Esophagus muscularis mucosa (tissue), 4 donors: Measurements from ENCODE around the gene SLC25A24. TPM values are rescaled to one million over a fixed set of nuclear protein-coding genes. Genes with fewer than 3 reads are reported as not detected.

Experiments
- DNase-seq: peaks from one replicate; pipeline ENCODE4 v3.0.0-alpha.2; 2017; ENCODE audit errors: extremely low spot score
- H3K27ac ChIP-seq, 4 donors: fragments of 200-600 bp; sonication (generic); replicated peaks in 1 of 4; 1 replicate in 3 of 4; 2 replicates in 1 of 4; pipeline ENCODE4 v1.5.1; 2016 to 2019; ENCODE audit warnings: mild to moderate bottlenecking in 1 of 4
- H3K27me3 ChIP-seq, 4 donors: fragments of 200-600 bp; sonication (generic); one replicate each; pipeline versions ENCODE4 v1.5.1 to v1.6.0; 2016 to 2019
- H3K36me3 ChIP-seq, 4 donors: fragments of 200-600 bp; sonication (generic); one replicate each; pipeline ENCODE4 v1.5.1; 2016 to 2019
- H3K4me1 ChIP-seq, 4 donors: fragments of 200-600 bp; sonication (generic); one replicate each; pipeline ENCODE4 v1.5.1; 2016 to 2019
- H3K4me3 ChIP-seq, 4 donors: fragments of 200-600 bp; sonication (generic); 1 replicate in 2 of 4; 2 replicates in 2 of 4; pipeline ENCODE4 v1.5.1; 2016 to 2019; ENCODE audit warnings: mild to moderate bottlenecking in 4 of 4, moderate library complexity in 1 of 4
- H3K9me3 ChIP-seq, 4 donors: fragments of 200-600 bp; sonication (generic); 1 replicate in 3 of 4; 2 replicates in 1 of 4; pipeline ENCODE4 v1.5.1; 2016 to 2019
- EP300 ChIP-seq: sonication (generic); formaldehyde crosslinking; IDR thresholded peaks from one replicate; pipeline ENCODE4 v1.6.1; 2017; ENCODE audit warnings: antibody characterized with exemption
- POLR2A ChIP-seq: fragments of 450-650 bp; IDR thresholded peaks from one replicate; pipeline ENCODE4 v1.6.1; 2017; ENCODE audit warnings: antibody characterized with exemption, moderate library complexity, mild to moderate bottlenecking, low read depth
- POLR2AphosphoS5 ChIP-seq, 2 donors: sonication (generic); formaldehyde crosslinking; IDR thresholded peaks; one replicate each; pipeline ENCODE4 v1.6.1; 2017; ENCODE audit warnings: antibody characterized with exemption in 2 of 2
- WGBS: methylation state at CpG from one replicate; pipeline ENCODE4 v1.1.5; 2018; 5-methylcytosine and 5-hydroxymethylcytosine counted together
- intact Hi-C: fragments of 100-400 bp; cut with DNase I; formaldehyde crosslinking; loops from one replicate; pipeline ENCODE4 v1.15.1; 2023
- total RNA-seq, 4 donors: library from RNA; depleted of rRNA; stranded (reverse); fragments of >200 nt; gene quantifications; one replicate each; pipeline versions ENCODE4 v1.1.0 to v1.2.1, GENCODE V29; 2016
- TF ChIP-seq, protein P1 (sequence below), 3 experiments: fragments of 200-600 bp in 2 of 3; fragments of 450-650 bp in 1 of 3; sonication (generic) in 2 of 3; IDR thresholded peaks; one replicate each; pipeline ENCODE4 v1.5.1; 2017 to 2019; ENCODE audit warnings: antibody characterized with exemption in 3 of 3, mild to moderate bottlenecking in 2 of 3, moderate library complexity in 1 of 3

The SLC25A24 gene
- total RNA-seq, 4 donors from 2014 or later = 22.6 to 31.7 (median 24.0) TPM

DNA sequence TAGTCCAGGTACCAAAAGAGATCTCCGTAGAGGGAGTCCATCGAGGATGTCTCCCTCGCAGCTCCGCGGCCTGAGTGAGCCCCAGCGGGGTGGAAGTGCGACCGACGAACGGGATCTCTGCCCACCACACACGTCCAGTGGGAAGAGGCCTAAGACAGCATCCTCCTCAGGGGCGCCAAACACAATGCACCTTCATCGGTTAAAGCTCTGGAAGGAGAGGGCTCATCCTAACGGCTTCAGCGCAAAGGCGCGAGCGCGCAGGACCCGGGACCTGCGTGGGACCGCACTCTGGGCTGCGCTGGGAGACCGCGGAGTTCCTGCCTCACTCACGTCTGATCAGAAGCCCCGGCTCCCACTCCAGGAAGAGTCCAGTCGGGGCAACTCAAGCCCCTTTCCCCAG lies 7.6 kb downstream of the SLC25A24 start:
- Histone ChIP-seq H3K27ac (no peak overlapping the region), H3K9me3 (no peaks in the 10 kb centered on the region), H3K27me3 (no peaks in the 10 kb centered on the region), H3K4me1 (peaks cover 4 to 15% (median 5%) of the 10 kb centered on the region in 4 donors), H3K36me3 (peaks cover 5 to 28% (median 16%) of the 10 kb centered on the region in 4 donors), H3K4me3 (no peak overlapping the region)
- intact Hi-C loops = no loop called here
- WGBS = no CpG with 5 or more reads among the region's 28 CpGs
- TF ChIP-seq, protein P1, sequence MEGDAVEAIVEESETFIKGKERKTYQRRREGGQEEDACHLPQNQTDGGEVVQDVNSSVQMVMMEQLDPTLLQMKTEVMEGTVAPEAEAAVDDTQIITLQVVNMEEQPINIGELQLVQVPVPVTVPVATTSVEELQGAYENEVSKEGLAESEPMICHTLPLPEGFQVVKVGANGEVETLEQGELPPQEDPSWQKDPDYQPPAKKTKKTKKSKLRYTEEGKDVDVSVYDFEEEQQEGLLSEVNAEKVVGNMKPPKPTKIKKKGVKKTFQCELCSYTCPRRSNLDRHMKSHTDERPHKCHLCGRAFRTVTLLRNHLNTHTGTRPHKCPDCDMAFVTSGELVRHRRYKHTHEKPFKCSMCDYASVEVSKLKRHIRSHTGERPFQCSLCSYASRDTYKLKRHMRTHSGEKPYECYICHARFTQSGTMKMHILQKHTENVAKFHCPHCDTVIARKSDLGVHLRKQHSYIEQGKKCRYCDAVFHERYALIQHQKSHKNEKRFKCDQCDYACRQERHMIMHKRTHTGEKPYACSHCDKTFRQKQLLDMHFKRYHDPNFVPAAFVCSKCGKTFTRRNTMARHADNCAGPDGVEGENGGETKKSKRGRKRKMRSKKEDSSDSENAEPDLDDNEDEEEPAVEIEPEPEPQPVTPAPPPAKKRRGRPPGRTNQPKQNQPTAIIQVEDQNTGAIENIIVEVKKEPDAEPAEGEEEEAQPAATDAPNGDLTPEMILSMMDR (IDR thresholded peaks at IDR 0.05) = no peak
- TF ChIP-seq EP300 (no peak), POLR2AphosphoS5 (IDR thresholded peaks at IDR 0.05) (no peak), POLR2A (no peak)
- no peak for DNase-seq

DNA sequence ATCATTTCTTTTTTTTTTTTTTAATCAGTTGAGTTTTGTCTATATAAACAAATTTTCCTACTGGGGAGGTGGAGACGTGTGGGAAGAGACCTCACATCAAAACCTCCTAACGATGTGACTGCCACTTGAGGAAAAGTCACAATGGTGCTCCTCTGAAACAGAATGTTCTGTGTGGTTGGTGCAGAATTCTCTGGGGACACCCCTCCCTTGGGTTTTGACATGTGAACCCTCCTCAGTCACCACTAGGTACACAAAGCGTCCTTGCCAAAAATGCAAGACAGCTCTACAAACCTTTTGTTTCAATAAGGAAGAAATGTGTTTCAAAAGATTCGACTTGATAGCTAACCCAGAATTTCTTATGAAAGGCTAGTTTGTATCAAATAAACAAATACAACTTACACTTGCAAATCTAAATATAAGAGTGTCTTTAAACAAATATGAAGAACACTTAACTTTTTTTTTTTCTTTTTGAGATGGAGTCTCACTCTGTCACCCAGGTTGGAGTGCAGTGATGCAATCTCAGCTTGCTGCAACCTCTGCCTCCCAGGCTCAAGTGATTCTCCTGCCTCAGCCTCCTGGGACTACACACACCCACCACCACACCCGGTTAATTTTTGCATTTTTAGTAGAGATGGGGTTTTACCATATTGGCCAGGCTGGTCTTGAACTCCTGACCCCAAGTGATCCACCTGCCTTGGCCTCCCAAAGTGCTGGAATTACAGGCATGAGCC lies 9.3 kb downstream of the SLC25A24 start:
- no peak for DNase-seq
- Histone ChIP-seq H3K36me3 (peaks cover 5 to 28% (median 12%) of the 10 kb centered on the region in 4 donors), H3K4me1 (peaks cover 0 to 15% (median 4%) of the 10 kb centered on the region in 4 donors), H3K27me3 (no peaks in the 10 kb centered on the region), H3K27ac (no peak overlapping the region), H3K4me3 (no peak overlapping the region), H3K9me3 (no peaks in the 10 kb centered on the region)
- no peak for TF ChIP-seq EP300
- TF ChIP-seq, protein P1 (IDR thresholded peaks at IDR 0.05) = no peak
- TF ChIP-seq POLR2AphosphoS5 (IDR thresholded peaks at IDR 0.05) = no peak
- no peak for TF ChIP-seq POLR2A
- intact Hi-C loops = no loop called here
- WGBS = 79% methylated on average over 5 of the region's 5 CpGs

DNA sequence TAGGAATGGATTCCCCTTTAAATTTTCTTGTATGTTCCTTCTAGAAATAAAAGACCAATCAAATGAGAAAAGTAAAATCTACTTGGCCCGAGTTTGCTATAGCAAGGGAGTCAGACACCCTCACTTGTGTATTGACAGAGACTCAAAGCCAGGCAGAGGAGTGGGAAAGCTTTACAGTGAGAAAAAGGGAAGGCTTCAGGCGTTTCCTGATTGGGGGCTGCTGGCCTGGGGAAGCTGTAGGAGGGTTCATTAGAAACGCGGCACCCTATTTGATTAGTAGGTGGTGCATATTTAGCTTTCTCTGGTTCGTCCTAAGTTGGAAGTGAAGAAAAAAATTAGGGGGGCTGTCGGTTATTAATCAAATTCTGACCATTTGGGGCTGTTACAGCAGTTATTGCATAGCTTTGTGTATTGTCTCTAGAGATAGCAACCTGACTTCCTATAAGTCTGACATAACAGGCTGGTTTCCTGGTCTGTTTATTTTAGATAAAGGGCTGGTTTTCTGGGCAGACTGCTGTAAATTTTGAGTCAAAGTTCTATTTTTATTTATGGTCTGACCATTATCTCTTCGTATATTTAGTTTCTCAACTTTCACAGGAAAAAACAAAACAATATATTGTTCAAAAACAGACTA lies 10.0 kb downstream of the SLC25A24 start:
- peaks cover 4 to 32% (median 12%) of the 10 kb centered on the region in 4 donors for H3K36me3 ChIP-seq
- intact Hi-C loops = no loop called here
- WGBS = 84% methylated on average over 7 of the region's 7 CpGs
- H3K4me3 ChIP-seq = no peak overlapping the region
- no peak for DNase-seq
- no peak for TF ChIP-seq POLR2A
- no peak for TF ChIP-seq POLR2AphosphoS5 (IDR thresholded peaks at IDR 0.05)
- TF ChIP-seq, protein P1 (IDR thresholded peaks at IDR 0.05) = no peak
- no peak for TF ChIP-seq EP300
- H3K27ac ChIP-seq = no peak overlapping the region
- H3K9me3 ChIP-seq = no peaks in the 10 kb centered on the region
- H3K4me1 ChIP-seq = peaks cover 0 to 15% (median 4%) of the 10 kb centered on the region in 4 donors
- no peaks in the 10 kb centered on the region for H3K27me3 ChIP-seq

DNA sequence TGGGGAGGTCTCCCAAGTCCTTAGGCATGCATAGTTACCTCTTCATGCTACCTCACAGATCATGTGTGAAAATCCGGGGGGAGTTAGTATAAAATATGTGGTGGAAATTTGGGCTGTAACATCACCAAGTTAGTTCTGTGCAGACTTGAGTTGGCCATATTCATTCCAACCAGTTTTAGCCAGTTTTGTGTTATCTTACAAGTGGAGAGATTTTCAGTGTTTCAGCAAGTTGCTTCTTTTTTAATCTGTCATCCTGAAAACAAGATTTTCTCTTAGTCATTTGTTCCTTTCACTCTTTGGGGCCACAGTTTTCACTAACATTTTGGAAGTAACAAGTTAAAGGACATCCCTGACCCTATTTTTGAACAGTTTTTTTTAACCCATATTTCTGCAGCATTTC lies 11.3 kb downstream of the SLC25A24 start:
- H3K9me3 ChIP-seq = peaks cover 0 to under 1% (median 0%) of the 10 kb centered on the region in 4 donors
- no peak overlapping the region for H3K4me3 ChIP-seq
- H3K36me3 ChIP-seq = peaks cover 13 to 32% (median 21%) of the 10 kb centered on the region in 4 donors
- TF ChIP-seq POLR2AphosphoS5 (IDR thresholded peaks at IDR 0.05) = no peak
- TF ChIP-seq, protein P1 (IDR thresholded peaks at IDR 0.05) = no peak
- TF ChIP-seq POLR2A = no peak
- TF ChIP-seq EP300 = no peak
- no peak overlapping the region for H3K27ac ChIP-seq
- peaks cover 0 to 15% (median 2%) of the 10 kb centered on the region in 4 donors for H3K4me1 ChIP-seq
- H3K27me3 ChIP-seq = no peaks in the 10 kb centered on the region
- 93% methylated on average over 1 of the region's 1 CpG for whole genome bisulfite sequencing
- no peak for DNase-seq
- intact Hi-C loops = no loop called here
